ENCODE results near the gene MZB1. TPM values are rescaled to one million over a fixed set of nuclear protein-coding genes. Genes with fewer than 3 reads are reported as not detected.

MZB1 gene
- total and polyA plus RNA-seq, 2 donors (not counting 1 experiment from before 2014, with no cell fraction given), result 0.17 TPM; not detected in 1

DNA sequence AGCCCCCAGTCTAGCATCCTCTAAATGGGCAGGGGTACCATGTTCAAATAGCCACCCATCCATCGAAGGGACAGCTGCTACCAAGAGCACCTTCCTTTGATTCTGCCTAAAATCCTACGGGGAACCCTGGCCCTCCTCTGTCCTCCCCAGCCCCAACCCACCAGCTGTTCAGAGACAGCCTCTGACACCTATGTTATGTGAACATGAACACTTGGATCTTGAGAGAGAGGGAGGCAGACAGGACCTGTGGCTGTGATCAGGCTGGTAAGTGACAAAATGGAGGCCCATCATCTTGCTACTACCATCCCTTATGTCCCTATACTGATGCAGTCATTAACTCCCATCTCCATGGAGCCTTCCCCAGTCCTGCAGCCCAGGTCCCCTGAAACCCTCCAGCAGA lies 14.8 kb downstream of the MZB1 start:
- Histone ChIP-seq H3K27me3 (ENCODE audit: control insufficient read depth, insufficient read depth, low read length) (no peaks in the 10 kb centered on the region), H4K20me1 (ENCODE audit: control insufficient read depth, extremely low read depth, insufficient read depth, low read length) (no peaks in the 10 kb centered on the region), H3K36me3 (ENCODE audit: control insufficient read depth, insufficient read depth, low read length) (no peaks in the 10 kb centered on the region), H3K27ac (ENCODE audit: insufficient read depth, low read length) (no peak overlapping the region), H3K4me3 (replicated peaks in 1 of 4; ENCODE audit: control extremely low read depth in 1 of 4, insufficient read depth in 1 of 4, low read depth in 3 of 4, low read length in 4 of 4) (no peak overlapping the region), H3K4me1 (ENCODE audit: control insufficient read depth, extremely low read depth, insufficient read depth, low read length) (no peaks in the 10 kb centered on the region), H2AFZ (ENCODE audit: low read length) (no peak overlapping the region), H3K4me2 (ENCODE audit: extremely low read depth, insufficient read depth, low read length) (no peak overlapping the region), H3K9me3 (ENCODE audit: control insufficient read depth, insufficient read depth, low read depth, low read length) (no peaks in the 10 kb centered on the region), H3K9ac (ENCODE audit: insufficient read depth, low read length) (no peak overlapping the region), H3K79me2 (ENCODE audit: control insufficient read depth, insufficient read depth, low read length) (no peaks in the 10 kb centered on the region)
- TF ChIP-seq, protein P1, sequence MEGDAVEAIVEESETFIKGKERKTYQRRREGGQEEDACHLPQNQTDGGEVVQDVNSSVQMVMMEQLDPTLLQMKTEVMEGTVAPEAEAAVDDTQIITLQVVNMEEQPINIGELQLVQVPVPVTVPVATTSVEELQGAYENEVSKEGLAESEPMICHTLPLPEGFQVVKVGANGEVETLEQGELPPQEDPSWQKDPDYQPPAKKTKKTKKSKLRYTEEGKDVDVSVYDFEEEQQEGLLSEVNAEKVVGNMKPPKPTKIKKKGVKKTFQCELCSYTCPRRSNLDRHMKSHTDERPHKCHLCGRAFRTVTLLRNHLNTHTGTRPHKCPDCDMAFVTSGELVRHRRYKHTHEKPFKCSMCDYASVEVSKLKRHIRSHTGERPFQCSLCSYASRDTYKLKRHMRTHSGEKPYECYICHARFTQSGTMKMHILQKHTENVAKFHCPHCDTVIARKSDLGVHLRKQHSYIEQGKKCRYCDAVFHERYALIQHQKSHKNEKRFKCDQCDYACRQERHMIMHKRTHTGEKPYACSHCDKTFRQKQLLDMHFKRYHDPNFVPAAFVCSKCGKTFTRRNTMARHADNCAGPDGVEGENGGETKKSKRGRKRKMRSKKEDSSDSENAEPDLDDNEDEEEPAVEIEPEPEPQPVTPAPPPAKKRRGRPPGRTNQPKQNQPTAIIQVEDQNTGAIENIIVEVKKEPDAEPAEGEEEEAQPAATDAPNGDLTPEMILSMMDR (conservative IDR thresholded peaks at IDR 0.05 in 1 of 2, IDR thresholded peaks at IDR 0.05 in 1 of 2; ENCODE audit: low read depth in 1 of 2, low read length in 2 of 2), result no peak
- TF ChIP-seq EZH2 (IDR thresholded peaks at IDR 0.05; ENCODE audit: low read length, missing control alignments), result no peak
- DNase-seq (ENCODE audit: low read depth in 2 of 2), result no peak

- H4K20me1 ChIP-seq (ENCODE audit: control insufficient read depth, extremely low read depth, insufficient read depth, low read length), result no peaks in the 10 kb centered on the region
- peak in 1 of 2 donors; percentile 76 for DNase-seq (ENCODE audit: low read depth in 2 of 2)
- no peak overlapping the region for H3K4me2 ChIP-seq (ENCODE audit: extremely low read depth, insufficient read depth, low read length)
- no peaks in the 10 kb centered on the region for H3K9me3 ChIP-seq (ENCODE audit: control insufficient read depth, insufficient read depth, low read depth, low read length)
- no peak overlapping the region for H3K4me3 ChIP-seq (replicated peaks in 1 of 4; ENCODE audit: control extremely low read depth in 1 of 4, insufficient read depth in 1 of 4, low read depth in 3 of 4, low read length in 4 of 4)
- no peak overlapping the region for H2AFZ ChIP-seq (ENCODE audit: low read length)
- no peaks in the 10 kb centered on the region for H3K27me3 ChIP-seq (ENCODE audit: control insufficient read depth, insufficient read depth, low read length)
- no peaks in the 10 kb centered on the region for H3K4me1 ChIP-seq (ENCODE audit: control insufficient read depth, extremely low read depth, insufficient read depth, low read length)
- H3K36me3 ChIP-seq (ENCODE audit: control insufficient read depth, insufficient read depth, low read length), result peaks cover under 1% of the 10 kb centered on the region
- no peaks in the 10 kb centered on the region for H3K79me2 ChIP-seq (ENCODE audit: control insufficient read depth, insufficient read depth, low read length)
- TF ChIP-seq EZH2 (IDR thresholded peaks at IDR 0.05; ENCODE audit: low read length, missing control alignments), result no peak
- TF ChIP-seq, protein P1 (conservative IDR thresholded peaks at IDR 0.05 in 1 of 2, IDR thresholded peaks at IDR 0.05 in 1 of 2; ENCODE audit: low read depth in 1 of 2, low read length in 2 of 2), result no peak
- H3K27ac ChIP-seq (ENCODE audit: insufficient read depth, low read length), result no peak overlapping the region
- H3K9ac ChIP-seq (ENCODE audit: insufficient read depth, low read length), result no peak overlapping the region
Measured at GRCh38 chr5:139371482-139372435, 18.0 kb downstream of the MZB1 start.

DNA sequence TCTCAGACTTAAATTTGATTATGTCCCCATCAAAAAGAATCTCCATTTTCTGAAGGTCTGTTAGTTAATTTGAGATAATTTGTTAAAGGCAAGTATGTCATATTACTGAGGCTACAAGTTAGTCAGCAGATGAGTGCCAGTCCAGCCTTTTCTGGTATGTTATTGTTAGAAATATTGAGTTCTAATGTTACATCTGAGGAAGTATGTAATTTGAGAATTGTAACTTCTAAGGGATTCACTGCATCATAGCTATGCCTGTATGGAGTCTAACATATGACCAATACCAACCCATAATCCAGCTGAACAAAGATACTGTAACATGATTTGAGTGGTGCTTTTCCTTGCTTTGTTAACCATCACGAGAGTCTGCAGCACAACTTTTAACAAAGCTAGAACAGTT lies 20.5 kb downstream of the MZB1 start:
- Histone ChIP-seq H3K4me1 (ENCODE audit: control insufficient read depth, extremely low read depth, insufficient read depth, low read length) (no peaks in the 10 kb centered on the region), H3K36me3 (ENCODE audit: control insufficient read depth, insufficient read depth, low read length) (peaks cover 2% of the 10 kb centered on the region), H3K27ac (ENCODE audit: insufficient read depth, low read length) (no peak overlapping the region), H3K79me2 (ENCODE audit: control insufficient read depth, insufficient read depth, low read length) (no peaks in the 10 kb centered on the region), H3K9ac (ENCODE audit: insufficient read depth, low read length) (no peak overlapping the region), H3K4me2 (ENCODE audit: extremely low read depth, insufficient read depth, low read length) (peak overlapping the region; percentile 8), H4K20me1 (ENCODE audit: control insufficient read depth, extremely low read depth, insufficient read depth, low read length) (no peaks in the 10 kb centered on the region), H3K9me3 (ENCODE audit: control insufficient read depth, insufficient read depth, low read depth, low read length) (no peaks in the 10 kb centered on the region), H3K4me3 (replicated peaks in 1 of 4; ENCODE audit: control extremely low read depth in 1 of 4, insufficient read depth in 1 of 4, low read depth in 3 of 4, low read length in 4 of 4) (no peak overlapping the region), H2AFZ (ENCODE audit: low read length) (no peak overlapping the region), H3K27me3 (ENCODE audit: control insufficient read depth, insufficient read depth, low read length) (no peaks in the 10 kb centered on the region)
- TF ChIP-seq EZH2 (IDR thresholded peaks at IDR 0.05; ENCODE audit: low read length, missing control alignments), result no peak
- TF ChIP-seq, protein P1 (conservative IDR thresholded peaks at IDR 0.05 in 1 of 2, IDR thresholded peaks at IDR 0.05 in 1 of 2; ENCODE audit: low read depth in 1 of 2, low read length in 2 of 2), result no peak
- DNase-seq (ENCODE audit: low read depth in 2 of 2), result peak; percentile 70 to 82

All from fibroblast of lung (primary cell).